Activated T-cell treated with anti-CD3 and anti-CD28 coated beads for 24 hours (primary cell): Measurements from ENCODE around the gene ZBTB11.
"Not testable (repeated sequence)": the region's sequence is repeated elsewhere in the genome, so short reads cannot be mapped to it uniquely, and the experiment has no call there.

Source experiments
- DNase-seq: peaks from one replicate; pipeline ENCODE4 v3.0.0-alpha.2; 2020; ENCODE audit warnings: low read depth

Gene ZBTB11

GRCh38 chr3:101643861-101644613 lies 32.9 kb downstream of the ZBTB11 start:
- peak; percentile 45 for DNase-seq

GRCh38 chr3:101643009-101643844 lies 33.7 kb downstream of the ZBTB11 start:
- no peak for DNase-seq

- DNase-seq, result no peak
These were observed 34.5 kb downstream of the ZBTB11 start for GRCh38 chr3:101642441-101642840.

GRCh38 chr3:101641397-101642115 lies 35.4 kb downstream of the ZBTB11 start:
- DNase-seq, result not testable (repeated sequence)

GRCh38 chr3:101640256-101640655 lies 36.7 kb downstream of the ZBTB11 start:
- no peak for DNase-seq

GRCh38 chr3:101639280-101639963 lies 37.5 kb downstream of the ZBTB11 start:
- DNase-seq, result no peak

GRCh38 chr3:101638261-101638745 lies 38.6 kb downstream of the ZBTB11 start:
- no peak for DNase-seq

- DNase-seq, result no peak
These were observed 39.5 kb downstream of the ZBTB11 start for GRCh38 chr3:101637451-101637850.

- peak; percentile 51 for DNase-seq
These were observed 40.8 kb downstream of the ZBTB11 start for GRCh38 chr3:101635954-101636798.

- no peak for DNase-seq
These were observed 41.6 kb downstream of the ZBTB11 start for GRCh38 chr3:101635345-101635744.

GRCh38 chr3:101634591-101635196 lies 42.2 kb downstream of the ZBTB11 start:
- DNase-seq, result no peak

GRCh38 chr3:101633186-101633585 lies 43.7 kb downstream of the ZBTB11 start:
- DNase-seq, result no peak

- DNase-seq, result no peak
These were observed 44.3 kb downstream of the ZBTB11 start for GRCh38 chr3:101632586-101632985.

- not testable (repeated sequence) for DNase-seq
These were observed 45.0 kb downstream of the ZBTB11 start for GRCh38 chr3:101631959-101632358.

- DNase-seq, result no peak
These were observed 45.7 kb downstream of the ZBTB11 start for GRCh38 chr3:101631098-101631796.

- DNase-seq, result no peak
These were observed 47.7 kb downstream of the ZBTB11 start for GRCh38 chr3:101629219-101629618.

- DNase-seq, result no peak
These were observed 51.1 kb downstream of the ZBTB11 start for GRCh38 chr3:101625879-101626278.

- DNase-seq, result no peak
These were observed 52.1 kb downstream of the ZBTB11 start for GRCh38 chr3:101624857-101625256.

- no peak for DNase-seq
These were observed 53.3 kb downstream of the ZBTB11 start for GRCh38 chr3:101623656-101624055.

GRCh38 chr3:101619734-101620133 lies 57.2 kb downstream of the ZBTB11 start:
- DNase-seq, result no peak
